K562 (cell line): ENCODE measurements around the gene IGF1R. TPM values are rescaled to one million over a fixed set of nuclear protein-coding genes. Genes with fewer than 3 reads are reported as not detected.

Experiments used
- ESRRA ChIP-seq: fragments of 450-650 bp; IDR thresholded peaks from 2 replicates; pipeline ENCODE4 v1.6.1; 2014; ENCODE audit warnings: low read depth, mild to moderate bottlenecking, moderate library complexity, borderline replicate concordance
- HDGF ChIP-seq: fragments of 450-650 bp; IDR thresholded peaks from 2 replicates; pipeline ENCODE4 v1.6.1; 2016
- JUN ChIP-seq, 2 experiments: sonication (generic) in 1 of 2; formaldehyde crosslinking in 1 of 2; IDR thresholded peaks; 2 replicates each; pipeline versions ENCODE4 v1.6.1 to v1.8.0; 2012 to 2022; ENCODE audit warnings: borderline replicate concordance in 2 of 2, mild to moderate bottlenecking in 2 of 2, improper control_type of control experiment in 1 of 2, low read depth in 1 of 2, low read length in 1 of 2, missing genetic modification reagents in 1 of 2
- MIER1 ChIP-seq: fragments of 450-650 bp; IDR thresholded peaks from 2 replicates; pipeline ENCODE4 v1.6.1; 2016; ENCODE audit warnings: antibody characterized with exemption, mild to moderate bottlenecking, low read depth
- SMARCA5 ChIP-seq: fragments of 450-650 bp; IDR thresholded peaks from 2 replicates; pipeline ENCODE4 v1.6.1; 2016
- SMC3 ChIP-seq: conservative IDR thresholded peaks from 2 replicates; pipeline ENCODE4 v1.6.1; 2011; ENCODE audit warnings: low read depth, low read length, improper control_type of control experiment; ENCODE audit not compliant: insufficient read depth
- ZBTB33 ChIP-seq: sonication (generic); formaldehyde crosslinking; IDR thresholded peaks from 2 replicates; pipeline ENCODE4 v1.8.1; 2023; ENCODE audit warnings: mild to moderate bottlenecking, missing genetic modification reagents
- ZKSCAN3 ChIP-seq: fragments of 250-450 bp; sonication (Bioruptor Pico); IDR thresholded peaks from 2 replicates; pipeline ENCODE4 v1.4.0; 2020
- polyA plus RNA-seq, 8 experiments: library from polyadenylated mRNA; depleted of rRNA in 4 of 8; stranded (reverse) in 5 of 8; unstranded in 3 of 8; fragments of >200 nt; fragmentation: Nextera tagmentation in 2 of 8; fragmentation: Illumina TruSeq in 1 of 8; extraction: Ambion mirVana in 2 of 8; extraction: Trizol in 1 of 8; gene quantifications; 2 replicates each; pipeline versions ENCODE4 v1.2.1 to v1.2.3, GENCODE V29; 2011 to 2014; ENCODE audit warnings: inconsistent platforms in 1 of 8, missing spikeins in 1 of 8
- total RNA-seq, 7 experiments: library from RNA; depleted of rRNA in 6 of 7; stranded (reverse); fragments of >200 nt in 6 of 7; fragmentation: Illumina TruSeq in 2 of 7; extraction: Trizol in 2 of 7; gene quantifications; 2 replicates each; pipeline versions ENCODE4 v1.2.1 to v1.2.3, GENCODE V29; 2011 to 2021; ENCODE audit warnings: low replicate concordance in 1 of 7
- TF ChIP-seq, protein P1 (sequence below): fragments of 450-650 bp; IDR thresholded peaks from 2 replicates; pipeline ENCODE4 v1.6.1; 2016; ENCODE audit warnings: low read depth
- TF ChIP-seq, protein P2 (sequence below), 2 experiments: fragments of 200-800 bp in 1 of 2; sonication (Bioruptor generic) in 1 of 2; sonication (generic) in 1 of 2; formaldehyde crosslinking in 1 of 2; IDR thresholded peaks in 1 of 2; conservative IDR thresholded peaks in 1 of 2; 2 replicates each; pipeline versions ENCODE4 v1.5.0 to v1.6.1; 2016 to 2020; ENCODE audit warnings: missing compliant biosample characterization in 1 of 2, missing genetic modification characterization in 1 of 2, missing genetic modification reagents in 1 of 2
- TF ChIP-seq, protein P3 (sequence below): fragments of 450-650 bp; IDR thresholded peaks from 2 replicates; pipeline ENCODE4 v1.6.1; 2016; ENCODE audit warnings: borderline replicate concordance

IGF1R gene
- total and polyA plus RNA-seq, 9 of the 15 experiments (the other 6 are each of a cell fraction or from before 2014, with no cell fraction given) = 0.35 to 8.0 (median 1.6) TPM

DNA sequence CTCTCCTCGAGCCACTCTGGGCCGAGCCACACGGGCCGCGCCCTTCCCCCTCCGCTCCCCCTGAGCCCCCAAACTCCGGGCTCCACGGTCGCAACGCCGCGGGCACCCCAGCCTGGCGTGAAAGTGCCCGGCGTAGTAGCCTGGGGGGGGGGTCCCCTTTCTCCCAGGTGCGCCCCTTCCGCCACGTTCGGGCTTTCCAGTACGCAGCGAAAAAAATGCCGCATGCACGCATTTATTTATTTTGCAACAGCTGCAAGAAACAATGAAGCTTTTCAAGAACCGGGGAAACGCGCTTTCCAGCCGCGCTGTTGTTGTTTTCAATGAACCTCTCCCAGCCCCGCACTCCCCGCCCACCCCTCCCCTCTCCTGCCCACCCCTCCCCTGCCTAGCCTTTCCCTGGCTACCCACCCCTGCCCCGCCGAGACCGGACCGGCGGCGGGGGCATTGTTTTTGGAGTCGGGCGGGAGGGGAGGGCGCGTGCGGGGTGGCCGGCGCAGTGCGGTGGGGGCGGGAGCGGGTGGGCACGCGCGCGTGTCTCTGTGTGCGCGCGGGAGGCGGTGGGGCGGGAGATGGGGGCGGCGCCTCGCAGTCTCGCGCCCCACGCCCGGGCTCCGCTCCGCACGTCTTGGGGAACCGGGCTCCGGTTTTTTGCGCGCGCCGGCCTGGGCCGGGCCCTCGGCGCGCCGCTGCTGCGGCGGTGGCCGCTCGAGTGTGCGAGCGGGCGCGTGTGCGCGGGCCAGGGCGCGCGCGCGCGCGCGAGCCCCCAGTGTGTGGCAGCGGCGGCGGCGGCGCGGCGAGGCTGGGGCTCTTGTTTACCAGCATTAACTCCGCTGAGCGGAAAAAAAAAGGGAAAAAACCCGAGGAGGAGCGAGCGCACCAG lies at the start of gene IGF1R (continued):
- TF ChIP-seq, protein P1, sequence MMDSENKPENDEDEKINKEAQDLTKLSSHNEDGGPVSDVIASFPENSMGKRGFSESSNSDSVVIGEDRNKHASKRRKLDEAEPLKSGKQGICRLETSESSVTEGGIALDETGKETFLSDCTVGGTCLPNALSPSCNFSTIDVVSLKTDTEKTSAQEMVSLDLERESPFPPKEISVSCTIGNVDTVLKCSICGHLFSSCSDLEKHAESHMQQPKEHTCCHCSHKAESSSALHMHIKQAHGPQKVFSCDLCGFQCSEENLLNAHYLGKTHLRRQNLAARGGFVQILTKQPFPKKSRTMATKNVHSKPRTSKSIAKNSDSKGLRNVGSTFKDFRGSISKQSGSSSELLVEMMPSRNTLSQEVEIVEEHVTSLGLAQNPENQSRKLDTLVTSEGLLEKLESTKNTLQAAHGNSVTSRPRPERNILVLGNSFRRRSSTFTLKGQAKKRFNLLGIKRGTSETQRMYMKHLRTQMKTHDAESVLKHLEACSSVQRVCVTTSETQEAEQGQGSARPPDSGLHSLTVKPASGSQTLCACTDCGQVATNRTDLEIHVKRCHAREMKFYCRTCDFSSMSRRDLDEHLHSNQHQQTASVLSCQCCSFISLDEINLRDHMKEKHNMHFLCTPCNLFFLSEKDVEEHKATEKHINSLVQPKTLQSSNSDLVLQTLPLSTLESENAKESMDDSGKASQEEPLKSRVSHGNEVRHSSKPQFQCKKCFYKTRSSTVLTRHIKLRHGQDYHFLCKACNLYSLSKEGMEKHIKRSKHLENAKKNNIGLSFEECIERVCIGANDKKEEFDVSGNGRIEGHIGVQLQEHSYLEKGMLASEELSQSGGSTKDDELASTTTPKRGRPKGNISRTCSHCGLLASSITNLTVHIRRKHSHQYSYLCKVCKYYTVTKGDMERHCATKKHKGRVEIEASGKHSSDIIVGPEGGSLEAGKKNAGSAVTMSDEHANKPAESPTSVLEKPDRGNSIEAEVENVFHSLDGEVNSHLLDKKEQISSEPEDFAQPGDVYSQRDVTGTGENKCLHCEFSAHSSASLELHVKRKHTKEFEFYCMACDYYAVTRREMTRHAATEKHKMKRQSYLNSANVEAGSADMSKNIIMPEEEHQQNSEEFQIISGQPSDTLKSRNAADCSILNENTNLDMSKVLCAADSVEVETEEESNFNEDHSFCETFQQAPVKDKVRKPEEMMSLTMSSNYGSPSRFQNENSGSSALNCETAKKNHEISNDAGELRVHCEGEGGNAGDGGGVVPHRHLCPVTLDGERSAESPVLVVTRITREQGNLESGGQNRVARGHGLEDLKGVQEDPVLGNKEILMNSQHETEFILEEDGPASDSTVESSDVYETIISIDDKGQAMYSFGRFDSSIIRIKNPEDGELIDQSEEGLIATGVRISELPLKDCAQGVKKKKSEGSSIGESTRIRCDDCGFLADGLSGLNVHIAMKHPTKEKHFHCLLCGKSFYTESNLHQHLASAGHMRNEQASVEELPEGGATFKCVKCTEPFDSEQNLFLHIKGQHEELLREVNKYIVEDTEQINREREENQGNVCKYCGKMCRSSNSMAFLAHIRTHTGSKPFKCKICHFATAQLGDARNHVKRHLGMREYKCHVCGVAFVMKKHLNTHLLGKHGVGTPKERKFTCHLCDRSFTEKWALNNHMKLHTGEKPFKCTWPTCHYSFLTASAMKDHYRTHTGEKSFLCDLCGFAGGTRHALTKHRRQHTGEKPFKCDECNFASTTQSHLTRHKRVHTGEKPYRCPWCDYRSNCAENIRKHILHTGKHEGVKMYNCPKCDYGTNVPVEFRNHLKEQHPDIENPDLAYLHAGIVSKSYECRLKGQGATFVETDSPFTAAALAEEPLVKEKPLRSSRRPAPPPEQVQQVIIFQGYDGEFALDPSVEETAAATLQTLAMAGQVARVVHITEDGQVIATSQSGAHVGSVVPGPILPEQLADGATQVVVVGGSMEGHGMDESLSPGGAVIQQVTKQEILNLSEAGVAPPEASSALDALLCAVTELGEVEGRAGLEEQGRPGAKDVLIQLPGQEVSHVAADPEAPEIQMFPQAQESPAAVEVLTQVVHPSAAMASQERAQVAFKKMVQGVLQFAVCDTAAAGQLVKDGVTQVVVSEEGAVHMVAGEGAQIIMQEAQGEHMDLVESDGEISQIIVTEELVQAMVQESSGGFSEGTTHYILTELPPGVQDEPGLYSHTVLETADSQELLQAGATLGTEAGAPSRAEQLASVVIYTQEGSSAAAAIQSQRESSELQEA = no peak
- TF ChIP-seq ZBTB33 (CRISPR knock-in tag) (no peak), MIER1 (no peak), ESRRA (no peak), ZKSCAN3 (CRISPR knock-in tag) (no peak), HDGF (no peak), JUN (IDR thresholded peaks at IDR 0.05; ENCODE audit: borderline replicate concordance, low read depth, low read length) (no peak), JUN (CRISPR knock-in tag; IDR thresholded peaks at IDR 0.05; ENCODE audit: borderline replicate concordance) (no peak), SMC3 (no peak), SMARCA5 (no peak)
- TF ChIP-seq, protein P2, sequence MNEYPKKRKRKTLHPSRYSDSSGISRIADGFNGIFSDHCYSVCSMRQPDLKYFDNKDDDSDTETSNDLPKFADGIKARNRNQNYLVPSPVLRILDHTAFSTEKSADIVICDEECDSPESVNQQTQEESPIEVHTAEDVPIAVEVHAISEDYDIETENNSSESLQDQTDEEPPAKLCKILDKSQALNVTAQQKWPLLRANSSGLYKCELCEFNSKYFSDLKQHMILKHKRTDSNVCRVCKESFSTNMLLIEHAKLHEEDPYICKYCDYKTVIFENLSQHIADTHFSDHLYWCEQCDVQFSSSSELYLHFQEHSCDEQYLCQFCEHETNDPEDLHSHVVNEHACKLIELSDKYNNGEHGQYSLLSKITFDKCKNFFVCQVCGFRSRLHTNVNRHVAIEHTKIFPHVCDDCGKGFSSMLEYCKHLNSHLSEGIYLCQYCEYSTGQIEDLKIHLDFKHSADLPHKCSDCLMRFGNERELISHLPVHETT (CRISPR knock-in tag; conservative IDR thresholded peaks at IDR 0.05 in 1 of 2, IDR thresholded peaks at IDR 0.05 in 1 of 2) = peak in 1 of 2 experiments; percentile 62; a peak in 1 of 4 replicates
- TF ChIP-seq, protein P3, sequence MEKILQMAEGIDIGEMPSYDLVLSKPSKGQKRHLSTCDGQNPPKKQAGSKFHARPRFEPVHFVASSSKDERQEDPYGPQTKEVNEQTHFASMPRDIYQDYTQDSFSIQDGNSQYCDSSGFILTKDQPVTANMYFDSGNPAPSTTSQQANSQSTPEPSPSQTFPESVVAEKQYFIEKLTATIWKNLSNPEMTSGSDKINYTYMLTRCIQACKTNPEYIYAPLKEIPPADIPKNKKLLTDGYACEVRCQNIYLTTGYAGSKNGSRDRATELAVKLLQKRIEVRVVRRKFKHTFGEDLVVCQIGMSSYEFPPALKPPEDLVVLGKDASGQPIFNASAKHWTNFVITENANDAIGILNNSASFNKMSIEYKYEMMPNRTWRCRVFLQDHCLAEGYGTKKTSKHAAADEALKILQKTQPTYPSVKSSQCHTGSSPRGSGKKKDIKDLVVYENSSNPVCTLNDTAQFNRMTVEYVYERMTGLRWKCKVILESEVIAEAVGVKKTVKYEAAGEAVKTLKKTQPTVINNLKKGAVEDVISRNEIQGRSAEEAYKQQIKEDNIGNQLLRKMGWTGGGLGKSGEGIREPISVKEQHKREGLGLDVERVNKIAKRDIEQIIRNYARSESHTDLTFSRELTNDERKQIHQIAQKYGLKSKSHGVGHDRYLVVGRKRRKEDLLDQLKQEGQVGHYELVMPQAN = no peak
